ENCODE measurements around the gene SUPT5H. TPM values are rescaled to one million over a fixed set of nuclear protein-coding genes. Genes with fewer than 3 reads are reported as not detected.

Gene SUPT5H
- total and polyA plus RNA-seq, 10 of the 15 experiments (the other 5 are each of a cell fraction or from before 2014, with no cell fraction given), result 27.2 to 194 (median 83.6) TPM

- Histone ChIP-seq H3K9me3 (replicated peaks; ENCODE audit: control insufficient read depth, insufficient read depth, low read length) (no peaks in the 10 kb centered on the region), H3K79me2 (ENCODE audit: control insufficient read depth, insufficient read depth, low read length) (no peaks in the 10 kb centered on the region), H2AFZ (ENCODE audit: control insufficient read depth, low read depth, low read length) (no peak overlapping the region), H3K27ac (ENCODE audit: control insufficient read depth, insufficient read depth) (no peak overlapping the region), H3K4me3 (no peak overlapping the region), H4K20me1 (ENCODE audit: control insufficient read depth, insufficient read depth) (no peaks in the 10 kb centered on the region), H3K36me3 (ENCODE audit: control insufficient read depth in 2 of 2, insufficient read depth in 2 of 2, low read length in 1 of 2) (no peaks in the 10 kb centered on the region), H3K4me1 (ENCODE audit: control insufficient read depth, insufficient read depth, low read length) (peaks cover 11% of the 10 kb centered on the region), H3K27me3 (replicated peaks in 1 of 2; ENCODE audit: control insufficient read depth in 2 of 2, insufficient read depth in 2 of 2, low read length in 1 of 2) (peaks cover 9 to 22% of the 10 kb centered on the region in 2 experiments), H3K4me2 (ENCODE audit: control insufficient read depth, insufficient read depth) (no peak overlapping the region), H3K9ac (ENCODE audit: control insufficient read depth, insufficient read depth, low read length) (no peak overlapping the region)
- WGBS (ENCODE audit: insufficient coverage, insufficient replicate concordance, low lambda C conversion rate, missing lambda C conversion rate), result 0% methylated on average over 2 of the region's 2 CpGs
- TF ChIP-seq WRNIP1 (IDR thresholded peaks at IDR 0.05; ENCODE audit: borderline replicate concordance, low read depth, low read length) (no peak), HDGF (IDR thresholded peaks at IDR 0.05) (no peak), SIN3A (IDR thresholded peaks at IDR 0.05; ENCODE audit: low read depth, low read length) (no peak), RFX5 (IDR thresholded peaks at IDR 0.05; ENCODE audit: low read depth, low read length) (no peak), ETV6 (conservative IDR thresholded peaks at IDR 0.05 in 1 of 2, IDR thresholded peaks at IDR 0.05 in 1 of 2; ENCODE audit: borderline replicate concordance in 1 of 2, low read depth in 1 of 2) (no peak), YBX1 (IDR thresholded peaks at IDR 0.05) (no peak), ZNF207 (IDR thresholded peaks at IDR 0.05; ENCODE audit: borderline replicate concordance) (no peak), RCOR1 (conservative IDR thresholded peaks at IDR 0.05; ENCODE audit: low read depth, low read length) (no peak), RBBP5 (conservative IDR thresholded peaks at IDR 0.05) (no peak), RUNX3 (IDR thresholded peaks at IDR 0.05; ENCODE audit: low read length) (no peak), IKZF1 (conservative IDR thresholded peaks at IDR 0.05) (no peak), SRF (IDR thresholded peaks at IDR 0.05; ENCODE audit: low read depth in 2 of 2, low read length in 2 of 2) (no peak), IKZF2 (IDR thresholded peaks at IDR 0.05) (no peak), RB1 (IDR thresholded peaks at IDR 0.05; ENCODE audit: borderline replicate concordance) (no peak), TCF3 (IDR thresholded peaks at IDR 0.05; ENCODE audit: borderline replicate concordance, insufficient read depth, low read depth, low read length) (no peak)
- ChIA-PET RAD21 (ENCODE audit: unreplicated experiment) (no interaction called here), SMC1A (ENCODE audit: uncharacterized antibody, unreplicated experiment) (interaction anchor here (0.7 to 0.8 kb wide), 2 partner anchors 12 to 1272 kb away, joined by 3 to 5 read pairs; no protein-coding TSS in a partner anchor), POLR2A (no interaction called here), CTCF (no interaction called here)
- DNase-seq (ENCODE audit: low read depth, low spot score) (no peak), ATAC-seq (no peak), FAIRE-seq (no peak)
- no TSS peak for BruUV-seq (replicated peaks)
- in situ Hi-C loops (cut with MboI), result no loop called here
- intact Hi-C loops (cut with micrococcal nuclease; ENCODE audit: unreplicated experiment), result no loop called here
These were observed 67.6 kb downstream of the SUPT5H start for GRCh38 chr19:39512988-39513387.

All from GM12878 (cell line).